ENCODE data around the gene HARS1.
"Not testable (repeated sequence)": the region's sequence is repeated elsewhere in the genome, so short reads cannot be mapped to it uniquely, and the experiment has no call there.

The HARS1 gene

DNA sequence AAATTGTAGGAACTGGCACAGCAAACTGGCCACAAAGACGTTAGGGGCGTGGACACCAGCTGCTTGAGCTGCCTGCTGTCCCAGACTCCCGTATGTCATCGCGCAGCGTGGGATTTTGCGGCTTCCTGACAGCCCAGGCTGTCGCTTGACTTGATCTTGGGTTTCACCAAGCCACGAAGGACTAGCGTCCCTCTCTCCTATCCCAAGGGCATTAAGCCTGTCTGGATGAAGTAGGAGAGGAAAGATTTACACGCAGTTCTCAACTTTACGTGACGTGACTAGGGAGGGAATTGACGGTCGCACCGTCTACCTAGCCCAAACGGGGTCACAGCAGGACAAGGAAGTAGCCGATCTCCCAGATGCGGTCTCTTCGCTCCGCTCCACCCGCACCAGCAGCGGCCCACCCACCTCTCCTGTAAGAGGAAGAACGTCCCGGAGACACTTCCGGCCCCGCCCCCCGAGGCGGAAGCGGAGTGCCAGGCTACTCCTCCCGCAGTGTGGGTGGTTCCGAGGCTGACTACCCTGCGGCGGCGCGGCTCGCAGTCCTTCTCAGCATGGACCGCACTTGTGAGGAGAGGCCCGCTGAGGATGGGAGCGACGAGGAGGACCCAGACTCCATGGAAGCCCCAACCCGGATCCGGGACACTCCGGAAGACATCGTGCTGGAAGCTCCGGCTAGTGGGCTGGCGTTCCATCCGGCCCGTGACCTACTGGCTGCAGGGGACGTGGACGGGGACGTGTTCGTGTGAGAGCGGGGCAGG lies 26.6 kb downstream of the HARS1 start, which contains the start of gene WDR55:
Gene WDR55 (plus strand): TSS at position 546 of the 761 bp plus-strand sequence. CDS start 9 bp downstream, at position 555.
- Histone ChIP-seq H3K9ac (ENCODE audit: low read depth, low read length) (peak within 1 kb of the TSS; percentile 79), H3K4me1 (ENCODE audit: insufficient read depth, low read length) (no peaks in the 10 kb centered on the region), H3K36me3 (ENCODE audit: insufficient read depth, low read length) (peaks cover 9% of the 10 kb centered on the region), H3K9me3 (ENCODE audit: control insufficient read depth, insufficient read depth, low read length) (no peaks in the 10 kb centered on the region)

DNA sequence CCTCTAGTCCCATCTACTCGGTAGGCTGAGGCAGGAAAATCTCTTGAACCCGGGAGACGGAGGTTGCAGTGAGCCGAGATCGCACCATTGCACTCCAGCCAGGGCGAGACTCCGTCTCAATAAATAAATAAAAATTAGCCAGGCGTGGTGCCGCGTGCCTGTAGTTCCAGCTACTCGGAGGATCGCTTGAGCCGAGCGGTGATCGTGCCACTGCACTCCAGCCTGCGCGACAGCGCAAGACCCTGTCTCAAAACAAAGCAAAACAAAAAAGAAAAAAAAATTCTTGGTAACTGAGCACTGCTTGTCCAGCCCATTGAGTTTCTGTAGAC lies 27.2 kb downstream of the HARS1 start:
- Histone ChIP-seq H3K9me3 (ENCODE audit: control insufficient read depth, insufficient read depth, low read length) (no peaks in the 10 kb centered on the region), H3K36me3 (ENCODE audit: insufficient read depth, low read length) (peaks cover 9% of the 10 kb centered on the region), H3K4me1 (ENCODE audit: insufficient read depth, low read length) (no peaks in the 10 kb centered on the region), H3K9ac (ENCODE audit: low read depth, low read length) (peak overlapping the region; percentile 79)

- H3K9ac ChIP-seq (ENCODE audit: low read depth, low read length) = not testable (repeated sequence)
- peaks cover 23% of the 10 kb centered on the region for H3K36me3 ChIP-seq (ENCODE audit: insufficient read depth, low read length)
Measured at GRCh38 chr5:140660371-140660770, 30.8 kb downstream of the HARS1 start.

DNA sequence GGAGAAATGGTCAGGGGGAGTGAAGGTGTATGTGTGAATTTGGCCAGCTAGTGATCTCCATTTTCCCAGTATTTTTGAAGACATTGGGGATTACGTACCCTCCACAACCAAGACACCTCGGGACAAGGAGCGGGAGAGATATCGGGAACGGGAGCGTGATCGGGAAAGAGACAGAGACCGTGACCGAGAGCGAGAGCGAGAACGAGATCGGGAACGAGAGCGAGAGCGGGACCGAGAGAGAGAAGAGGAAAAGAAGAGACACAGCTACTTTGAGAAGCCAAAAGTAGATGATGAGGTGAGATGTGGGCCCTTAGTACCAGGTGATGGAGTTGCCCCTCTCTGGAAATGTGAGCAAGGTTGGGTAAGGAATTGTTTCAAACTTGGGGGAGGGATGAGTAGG lies 32.3 kb downstream of the HARS1 start:
- no peaks in the 10 kb centered on the region for H3K4me1 ChIP-seq (ENCODE audit: insufficient read depth, low read length)
- H3K9ac ChIP-seq (ENCODE audit: low read depth, low read length) = no peak overlapping the region
- H3K9me3 ChIP-seq (ENCODE audit: control insufficient read depth, insufficient read depth, low read length) = no peaks in the 10 kb centered on the region
- peaks cover 28% of the 10 kb centered on the region for H3K36me3 ChIP-seq (ENCODE audit: insufficient read depth, low read length)

More at GRCh38 chr5:140660371-140660770, 30.8 kb downstream of the HARS1 start:
- H3K4me1 ChIP-seq (ENCODE audit: insufficient read depth, low read length); H3K9me3 ChIP-seq (ENCODE audit: control insufficient read depth, insufficient read depth, low read length): not testable (repeated sequence)

GRCh38 chr5:140647042-140647419 lies 44.1 kb downstream of the HARS1 start:
- H3K4me1 ChIP-seq (ENCODE audit: insufficient read depth, low read length) = peaks cover 4% of the 10 kb centered on the region; the same call in 1 of the 2 replicates
- no peaks in the 10 kb centered on the region for H3K9me3 ChIP-seq (ENCODE audit: control insufficient read depth, insufficient read depth, low read length)
- peaks cover 14% of the 10 kb centered on the region; the same call in 1 of the 2 replicates for H3K36me3 ChIP-seq (ENCODE audit: insufficient read depth, low read length)
- peak overlapping the region; percentile 89 for H3K9ac ChIP-seq (ENCODE audit: low read depth, low read length)

GRCh38 chr5:140642718-140643117 lies 48.5 kb downstream of the HARS1 start:
- no peaks in the 10 kb centered on the region; the same call in 1 of the 2 replicates for H3K4me1 ChIP-seq (ENCODE audit: insufficient read depth, low read length)
- H3K9ac ChIP-seq (ENCODE audit: low read depth, low read length) = no peak overlapping the region
- no peaks in the 10 kb centered on the region for H3K9me3 ChIP-seq (ENCODE audit: control insufficient read depth, insufficient read depth, low read length)
- peaks cover 7% of the 10 kb centered on the region for H3K36me3 ChIP-seq (ENCODE audit: insufficient read depth, low read length)

DNA sequence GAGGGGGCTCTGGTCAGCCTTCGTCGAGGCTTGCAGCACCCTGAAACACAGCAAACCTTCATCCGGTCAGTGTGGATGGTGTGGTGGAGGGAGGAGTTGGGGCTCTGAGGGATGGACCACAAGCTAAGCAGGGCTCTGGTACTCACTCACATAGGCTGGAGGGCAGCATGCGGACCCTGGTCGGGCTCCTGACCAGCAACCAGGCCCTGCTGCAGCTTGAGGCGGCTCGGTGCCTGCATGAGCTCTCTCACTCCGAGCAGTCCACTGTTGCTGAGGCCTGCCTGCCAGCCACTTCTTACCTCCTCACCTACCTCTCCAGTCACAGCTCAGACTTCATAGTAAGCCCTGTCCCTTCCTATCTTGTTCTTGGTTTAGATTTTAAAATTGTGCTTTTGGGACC lies 49.5 kb downstream of the HARS1 start:
- H3K9ac ChIP-seq (ENCODE audit: low read depth, low read length) = no peak overlapping the region
- no peaks in the 10 kb centered on the region; the same call in 1 of the 2 replicates for H3K4me1 ChIP-seq (ENCODE audit: insufficient read depth, low read length)
- H3K9me3 ChIP-seq (ENCODE audit: control insufficient read depth, insufficient read depth, low read length) = no peaks in the 10 kb centered on the region
- peaks cover 7% of the 10 kb centered on the region for H3K36me3 ChIP-seq (ENCODE audit: insufficient read depth, low read length)

DNA sequence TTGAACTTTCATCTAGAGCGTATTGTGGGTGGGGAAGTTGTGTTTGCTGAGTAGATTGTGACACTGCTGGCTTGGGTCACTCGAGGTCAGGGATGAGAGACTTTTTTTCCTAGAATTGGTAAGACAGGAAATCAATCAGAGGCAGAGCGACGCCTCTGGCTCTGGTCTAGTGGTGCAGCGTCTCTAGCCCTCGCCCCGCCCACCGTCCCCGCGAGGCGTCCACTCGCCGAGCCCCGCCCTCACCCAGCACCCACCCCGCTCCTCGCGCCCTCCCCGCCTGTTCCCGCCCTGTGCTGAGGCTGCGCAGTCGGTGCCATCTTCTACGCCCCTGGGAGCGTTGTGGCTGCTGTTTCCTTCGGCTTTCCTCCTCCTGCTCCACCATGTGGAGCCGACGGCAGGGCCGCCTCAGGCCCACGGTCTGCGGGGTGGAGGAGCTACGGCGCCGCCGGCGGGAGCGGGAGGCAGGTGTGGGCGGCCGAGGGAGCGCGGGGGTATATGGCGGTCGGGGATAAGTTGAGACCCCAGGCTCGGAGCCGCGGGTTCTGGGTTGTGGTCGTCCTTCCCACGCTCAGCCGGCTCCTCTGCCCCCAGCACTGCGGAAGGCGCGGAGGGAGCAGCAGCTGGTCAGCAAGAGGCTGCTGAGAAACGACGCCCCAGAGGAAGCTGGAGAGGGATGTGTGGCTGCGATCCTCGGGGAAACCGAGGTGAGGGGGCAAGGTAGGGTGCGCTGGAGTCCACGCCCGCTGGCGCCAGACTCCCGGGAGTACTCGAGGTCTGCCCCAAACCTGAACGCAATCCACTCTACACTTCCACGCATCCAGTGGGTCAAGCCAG lies 51.8 kb downstream of the HARS1 start, which contains the start of gene TMCO6:
Gene TMCO6 (plus strand): TSS at position 304 of the 834 bp plus-strand sequence. CDS start 77 bp downstream, at position 381.
- H3K9ac ChIP-seq (ENCODE audit: low read depth, low read length) = peak within 1 kb of the TSS; percentile 85

GRCh38 chr5:140638898-140639147 lies 52.3 kb downstream of the HARS1 start:
- H3K4me1 ChIP-seq (ENCODE audit: insufficient read depth, low read length); H3K9me3 ChIP-seq (ENCODE audit: control insufficient read depth, insufficient read depth, low read length); H3K36me3 ChIP-seq (ENCODE audit: insufficient read depth, low read length): not testable (repeated sequence)
- peak overlapping the region; percentile 20; the same call in 1 of the 2 replicates for H3K9ac ChIP-seq (ENCODE audit: low read depth, low read length)

More for the DNA sequence above, 51.8 kb downstream of the HARS1 start, which contains the start of gene TMCO6:
- Histone ChIP-seq H3K36me3 (ENCODE audit: insufficient read depth, low read length) (no peaks in the 10 kb centered on the region; the same call in none of the 2 replicates), H3K9me3 (ENCODE audit: control insufficient read depth, insufficient read depth, low read length) (no peaks in the 10 kb centered on the region), H3K4me1 (ENCODE audit: insufficient read depth, low read length) (no peaks in the 10 kb centered on the region)

- H3K4me1 ChIP-seq (ENCODE audit: insufficient read depth, low read length) = no peaks in the 10 kb centered on the region
- H3K9ac ChIP-seq (ENCODE audit: low read depth, low read length) = no peak overlapping the region
- no peaks in the 10 kb centered on the region for H3K9me3 ChIP-seq (ENCODE audit: control insufficient read depth, insufficient read depth, low read length)
- no peaks in the 10 kb centered on the region; the same call in 1 of the 2 replicates for H3K36me3 ChIP-seq (ENCODE audit: insufficient read depth, low read length)
Measured at GRCh38 chr5:140637371-140638100, 53.6 kb downstream of the HARS1 start.

DNA sequence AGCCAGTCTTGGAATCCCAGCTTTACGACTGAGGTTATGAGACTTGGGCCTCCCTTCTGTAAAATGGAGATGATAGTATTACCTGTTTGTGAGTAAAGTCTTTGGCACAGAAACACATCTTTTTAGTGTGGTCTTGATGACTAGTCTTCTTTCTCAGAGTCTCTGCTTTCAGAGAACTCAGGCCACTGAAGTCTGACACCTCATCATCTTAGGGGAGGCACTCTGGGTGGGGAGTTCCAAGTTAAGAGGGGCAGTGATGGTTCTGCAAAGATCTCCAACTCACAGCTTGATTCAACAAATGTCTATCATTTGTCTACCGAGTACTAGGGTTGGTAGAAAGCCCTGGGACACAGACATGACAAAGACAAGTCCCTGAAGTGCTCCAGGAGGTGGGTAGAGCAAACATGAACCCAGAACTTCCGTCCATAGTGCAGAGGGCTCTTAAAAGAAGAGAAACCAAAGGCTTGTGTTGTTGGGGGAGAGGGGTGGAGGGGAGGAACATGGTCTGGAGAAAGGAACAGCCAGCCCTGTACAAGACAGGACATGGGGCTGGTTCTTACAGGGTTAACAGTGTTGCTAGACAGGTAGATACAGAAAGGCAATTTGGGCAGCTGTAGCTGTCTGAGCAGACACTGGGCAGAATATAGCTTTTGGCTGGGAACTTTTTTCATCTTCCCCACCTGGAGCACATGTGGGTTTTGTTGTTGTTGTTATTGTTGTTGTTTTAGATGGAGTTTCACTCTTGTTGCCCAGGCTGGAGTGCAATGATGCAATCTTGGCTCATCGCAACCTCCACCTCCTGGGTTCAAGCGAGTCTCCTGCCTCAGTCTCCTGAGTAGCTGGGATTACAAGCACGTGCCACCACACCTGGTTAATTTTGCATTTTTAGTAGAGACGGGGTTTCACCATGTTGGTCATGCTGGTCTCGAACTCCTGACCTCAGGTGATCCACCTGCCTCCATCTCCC lies 55.6 kb downstream of the HARS1 start:
- no peak overlapping the region for H3K9ac ChIP-seq (ENCODE audit: low read depth, low read length)
- H3K9me3 ChIP-seq (ENCODE audit: control insufficient read depth, insufficient read depth, low read length) = no peaks in the 10 kb centered on the region
- no peaks in the 10 kb centered on the region for H3K36me3 ChIP-seq (ENCODE audit: insufficient read depth, low read length)
- H3K4me1 ChIP-seq (ENCODE audit: insufficient read depth, low read length) = no peaks in the 10 kb centered on the region

DNA sequence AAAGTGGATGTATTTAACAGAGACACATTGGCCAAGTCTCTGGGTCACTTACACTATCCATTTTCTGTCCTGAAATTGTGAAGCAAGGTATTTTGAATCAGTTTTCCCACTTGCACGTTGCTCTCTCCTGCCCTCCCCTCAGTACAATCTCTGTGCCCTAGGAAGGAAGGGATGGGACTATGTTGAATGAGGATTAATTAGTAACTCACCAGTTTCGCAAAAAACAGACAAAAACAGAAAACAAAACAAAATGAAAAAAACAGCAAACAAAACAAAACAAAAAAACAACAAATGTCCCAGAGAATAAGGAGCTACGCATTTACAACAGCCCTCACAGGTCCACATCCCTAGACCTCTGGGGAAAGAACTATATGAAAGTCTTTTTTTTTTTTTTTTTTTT lies 57.1 kb downstream of the HARS1 start:
- H3K9me3 ChIP-seq (ENCODE audit: control insufficient read depth, insufficient read depth, low read length) = no peaks in the 10 kb centered on the region
- H3K9ac ChIP-seq (ENCODE audit: low read depth, low read length) = no peak overlapping the region
- H3K36me3 ChIP-seq (ENCODE audit: insufficient read depth, low read length) = no peaks in the 10 kb centered on the region
- H3K4me1 ChIP-seq (ENCODE audit: insufficient read depth, low read length) = no peaks in the 10 kb centered on the region

- Histone ChIP-seq H3K36me3 (ENCODE audit: insufficient read depth, low read length) (no peaks in the 10 kb centered on the region), H3K9ac (ENCODE audit: low read depth, low read length) (no peak overlapping the region), H3K4me1 (ENCODE audit: insufficient read depth, low read length) (no peaks in the 10 kb centered on the region), H3K9me3 (ENCODE audit: control insufficient read depth, insufficient read depth, low read length) (no peaks in the 10 kb centered on the region)
Measured at GRCh38 chr5:140633501-140633900, 57.7 kb downstream of the HARS1 start.

All from ES-I3 (cell line).